ELR (cell line): Measurements from ENCODE around the gene LMX1A.

Source experiments
- DNase-seq: peaks from one replicate; pipeline ENCODE4 v3.0.0-alpha.2; 2015; ENCODE audit warnings: low read depth

LMX1A gene

DNA sequence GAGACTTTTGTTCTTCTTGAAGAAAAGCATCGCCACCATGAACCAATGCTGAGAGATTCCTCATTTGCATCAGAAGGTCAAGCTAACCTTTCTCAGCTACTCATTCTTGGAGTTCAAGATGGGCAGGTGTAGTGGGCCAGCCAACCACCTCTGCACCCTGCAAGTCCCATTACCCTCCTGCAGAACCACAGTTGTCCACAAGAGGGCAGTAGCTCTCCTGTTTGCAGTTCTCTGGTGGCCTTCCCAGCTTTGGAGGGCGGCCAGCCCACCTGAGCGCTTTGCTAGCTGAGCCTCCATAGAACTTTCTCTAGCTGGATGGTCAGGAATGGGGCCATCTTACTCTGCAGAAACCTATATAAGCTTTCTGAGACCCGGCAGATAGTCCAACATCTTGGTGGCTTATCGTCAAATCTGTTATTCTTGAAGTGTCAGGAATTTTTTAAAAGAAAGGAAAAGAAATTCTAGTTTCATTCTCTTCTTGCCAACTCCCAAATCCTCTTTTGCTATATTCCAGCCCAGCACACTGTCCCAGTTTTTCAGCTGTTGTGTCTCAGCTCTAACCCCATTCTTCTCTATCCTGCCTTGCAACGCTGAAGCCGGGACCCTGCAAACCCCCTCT, 11.0 kb upstream of the LMX1A start:
- peak; percentile 72 for DNase-seq

DNA sequence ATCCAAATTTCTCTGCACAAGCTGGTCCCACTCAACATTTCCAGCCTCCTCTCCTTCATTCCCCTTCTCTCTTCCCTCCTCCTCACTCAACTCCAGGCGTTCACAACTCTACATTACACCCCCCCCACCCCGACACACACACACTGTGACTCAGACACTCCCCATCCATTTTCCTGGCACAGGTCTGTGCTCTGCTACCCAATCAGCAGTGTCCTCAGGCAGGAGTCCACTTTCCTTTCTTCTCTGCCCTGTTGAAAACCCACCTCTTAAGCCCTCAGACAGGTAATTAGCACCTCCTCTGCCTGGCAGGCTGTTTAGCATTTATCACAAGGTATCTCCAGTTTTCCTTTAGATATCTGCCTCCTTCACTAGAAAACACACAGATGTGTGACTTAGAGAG, 8.8 kb upstream of the LMX1A start:
- peak; percentile 5 for DNase-seq

DNA sequence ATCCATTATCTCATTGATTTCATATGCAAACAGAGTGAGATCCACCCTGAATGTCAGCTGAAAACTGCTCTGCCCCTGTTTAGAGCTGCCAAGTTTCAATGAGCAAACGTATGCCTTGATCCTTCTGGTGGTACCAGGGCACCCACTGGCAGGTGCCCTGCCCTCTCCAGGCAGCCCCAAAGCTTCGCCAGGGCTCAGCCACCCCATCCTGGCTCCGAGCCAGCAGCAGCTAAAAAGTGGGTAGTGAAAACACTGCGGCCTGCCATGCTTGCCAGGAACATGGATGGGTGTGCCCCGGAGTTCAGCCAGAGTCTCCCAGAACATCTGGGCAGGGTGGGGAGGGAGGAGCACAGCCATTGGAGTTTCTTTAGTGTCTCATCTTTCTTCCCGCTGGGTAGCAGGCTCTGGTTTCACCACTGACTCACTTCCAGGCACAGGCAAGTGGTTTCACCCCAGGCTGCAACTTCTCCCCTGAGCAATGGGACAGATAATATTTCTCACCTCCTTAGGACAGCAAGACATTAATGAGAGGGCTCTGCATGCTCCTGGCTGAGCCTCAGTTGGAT, 8.1 kb upstream of the LMX1A start:
- DNase-seq: peak; percentile 16

DNA sequence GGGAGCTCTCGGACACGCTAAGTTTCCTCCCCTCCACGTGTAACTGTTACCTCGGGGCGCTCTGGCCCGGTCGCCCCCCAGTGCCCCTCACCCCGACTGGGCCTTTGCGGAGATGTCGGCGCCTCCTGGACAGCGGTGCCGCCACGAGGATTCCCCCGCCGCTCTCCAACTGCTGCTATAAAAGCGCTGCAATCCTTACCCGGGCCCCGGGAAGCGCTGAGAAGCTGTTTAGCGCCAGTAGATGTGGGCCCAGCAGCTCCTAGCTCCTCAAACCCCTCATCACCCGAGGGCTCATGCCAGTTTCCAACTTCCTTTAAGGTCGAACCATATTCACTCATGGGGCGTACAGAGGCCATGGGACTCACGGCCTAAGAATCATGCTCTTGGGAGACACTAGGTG, 361 bp upstream of the LMX1A start:
- DNase-seq: no peak

DNA sequence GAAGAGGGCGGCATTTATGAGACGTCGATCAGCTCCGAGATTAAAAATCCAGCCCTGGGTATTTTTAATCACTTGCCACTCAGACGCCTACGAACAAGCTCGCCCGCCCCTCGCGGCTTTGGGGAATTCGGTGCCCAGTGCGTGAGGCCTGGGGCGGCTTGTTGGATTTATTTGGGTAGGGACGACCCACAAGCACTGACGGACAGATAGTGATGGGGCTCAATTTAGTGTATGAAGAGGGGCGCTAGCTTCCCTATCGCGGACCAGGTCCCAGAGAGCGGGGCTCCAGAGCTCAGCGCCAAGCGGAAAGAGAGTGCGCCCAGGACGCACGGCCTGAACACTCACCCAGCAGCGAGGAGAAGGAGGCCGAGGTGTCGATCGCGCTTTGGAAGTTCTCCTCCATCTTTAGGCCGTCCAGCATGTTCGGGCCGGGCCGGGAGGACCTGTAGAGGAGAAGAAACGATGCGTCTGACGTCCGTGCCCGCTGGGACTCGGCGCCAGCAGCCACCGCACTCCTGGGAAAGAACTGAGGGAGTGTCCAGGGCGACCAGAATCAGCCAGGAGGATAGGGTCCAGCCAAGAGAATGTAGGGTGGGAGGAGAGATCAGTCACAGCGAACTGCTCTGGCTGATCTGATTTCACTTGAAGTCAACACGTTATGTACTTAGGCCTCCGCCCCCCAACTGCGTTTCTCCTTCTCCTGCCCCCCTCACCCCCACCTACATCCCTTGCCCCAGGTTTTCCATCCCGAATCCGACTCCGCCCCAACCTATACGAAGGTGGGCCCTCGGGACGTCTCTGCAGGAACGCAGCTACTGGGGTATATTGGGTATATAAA, 1.2 kb downstream of the LMX1A start:
- no peak for DNase-seq

DNA sequence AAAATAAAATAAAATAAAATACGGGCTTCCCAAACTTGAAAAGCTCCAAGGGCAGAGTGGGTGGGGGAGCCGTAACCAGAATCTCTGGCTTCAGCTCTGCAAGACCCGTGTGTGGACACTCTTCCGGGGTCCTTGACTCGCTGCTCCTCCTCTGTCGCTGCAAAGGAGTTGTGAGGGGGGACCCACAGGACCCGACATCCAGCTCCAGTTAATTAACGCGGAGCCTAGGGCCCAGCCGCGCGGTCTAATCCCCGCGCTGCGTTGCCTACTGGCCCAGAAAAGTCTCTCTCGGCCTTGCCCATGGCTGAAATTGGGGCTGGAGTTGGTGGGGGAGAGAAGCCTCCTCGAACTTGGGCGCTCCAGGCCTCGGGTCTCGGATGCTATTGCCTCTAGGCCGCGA, 1.8 kb downstream of the LMX1A start:
- DNase-seq: no peak

DNA sequence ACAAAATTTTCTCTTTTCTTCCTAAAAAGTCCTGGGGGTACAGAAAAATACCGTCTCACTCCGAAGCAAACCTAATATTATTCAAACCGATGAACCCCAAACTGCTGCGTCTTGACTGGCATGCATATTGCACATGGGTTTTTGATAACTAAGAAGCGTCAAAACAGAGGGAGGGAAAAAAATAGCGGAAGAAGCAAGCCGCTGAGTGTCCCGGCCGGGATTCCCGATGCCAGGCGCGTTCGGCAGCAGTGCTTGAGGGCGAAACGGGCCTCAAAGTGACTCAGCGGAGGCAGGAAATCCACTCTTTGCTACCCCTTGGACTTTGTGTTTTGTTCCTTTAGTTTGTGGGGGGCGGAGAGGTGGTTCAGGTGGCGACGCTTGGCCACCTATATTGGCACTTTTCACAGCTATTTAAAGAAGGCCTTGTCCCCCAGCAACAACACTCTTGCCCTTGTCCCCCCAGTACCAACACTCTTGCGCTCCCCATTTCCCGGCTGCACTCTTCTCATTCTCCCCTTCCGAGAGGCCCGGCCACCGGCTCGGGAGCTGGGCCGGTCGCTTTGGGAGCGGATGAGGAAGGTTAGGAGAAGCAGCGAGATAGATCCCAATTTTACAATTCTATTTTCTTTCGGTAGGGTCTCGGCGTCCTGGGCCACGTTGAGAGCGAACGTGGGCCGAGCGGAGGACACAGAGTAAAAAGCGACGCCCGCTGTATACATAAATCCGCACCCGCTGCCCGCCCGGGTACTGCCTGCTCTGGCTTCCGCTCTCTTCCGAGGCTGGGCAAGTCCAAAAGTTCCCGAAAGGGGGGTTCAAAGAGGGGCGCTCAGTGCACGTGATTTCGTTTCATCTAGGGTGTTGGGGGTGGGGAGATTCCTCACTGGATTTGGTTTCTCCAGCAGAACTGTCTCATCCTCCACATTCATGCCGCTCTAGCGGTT, 2.5 kb downstream of the LMX1A start:
- DNase-seq: peak; percentile 6

DNA sequence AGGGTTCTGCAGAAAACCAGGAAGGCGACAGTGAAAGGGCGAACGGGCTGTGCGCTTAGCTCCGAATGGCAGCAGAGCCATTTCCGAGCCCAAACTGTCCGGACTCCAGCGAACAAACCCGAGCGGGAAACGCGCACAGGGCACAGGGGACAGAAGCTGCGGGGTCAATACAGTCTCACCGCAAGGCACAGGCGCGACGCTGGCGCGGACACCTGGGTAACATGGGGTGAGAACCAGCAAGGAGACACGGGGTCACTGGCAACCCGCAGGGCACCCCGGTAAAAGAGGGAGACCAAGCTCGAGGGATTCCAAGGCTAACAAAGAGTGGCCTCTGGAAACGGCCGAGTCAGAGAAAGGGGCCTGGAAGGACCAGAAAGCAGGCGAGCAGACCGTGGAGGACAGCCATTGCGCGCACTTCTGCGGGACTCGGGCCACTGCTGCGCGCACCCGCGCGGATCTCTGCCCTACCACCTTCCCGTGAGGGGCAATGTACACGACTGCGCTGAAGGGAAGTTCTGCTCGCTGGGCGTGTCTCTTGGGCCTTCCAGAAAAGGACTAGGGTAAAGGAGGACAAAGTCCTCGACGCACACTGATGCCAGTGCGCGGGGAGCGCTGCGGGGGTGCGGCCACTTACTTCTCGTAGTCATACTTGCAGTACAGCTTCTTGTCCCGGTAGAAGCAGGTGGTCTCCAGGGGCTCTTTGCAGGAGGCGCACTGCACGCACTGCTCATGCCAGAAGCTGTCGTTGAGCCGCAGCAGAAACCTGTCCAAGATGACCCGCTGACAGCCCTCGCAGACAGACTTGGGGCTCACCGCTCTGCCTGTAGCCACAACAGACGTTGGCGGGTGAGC, 3.8 kb downstream of the LMX1A start:
- no peak for DNase-seq

DNA sequence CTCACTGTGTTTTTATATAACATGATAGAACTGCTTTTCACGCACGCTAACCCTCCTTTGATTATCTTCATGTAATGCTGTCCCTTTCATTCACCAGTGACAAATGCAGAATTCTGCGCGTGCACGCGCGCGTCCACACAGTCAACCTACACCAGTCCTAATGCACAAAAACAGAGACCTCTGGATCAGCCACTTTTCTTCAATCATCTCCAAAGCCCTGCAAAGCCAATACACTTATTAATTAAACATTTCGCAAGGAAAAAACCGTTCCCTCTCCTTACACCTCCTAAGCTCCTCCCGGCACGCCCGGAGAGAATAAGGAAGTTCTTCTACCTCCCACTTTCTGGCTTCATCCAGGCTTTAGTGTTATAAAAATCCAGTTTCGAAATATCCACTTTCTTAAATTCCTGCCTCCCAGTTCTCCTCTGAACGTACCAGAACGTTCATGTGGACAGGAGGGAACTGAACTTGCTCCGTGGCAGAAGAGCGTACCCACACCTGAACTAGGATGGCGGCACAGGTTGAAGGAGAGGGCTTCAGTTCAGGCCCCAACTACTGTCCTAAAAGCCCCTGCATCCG, 4.6 kb downstream of the LMX1A start:
- DNase-seq: no peak

DNA sequence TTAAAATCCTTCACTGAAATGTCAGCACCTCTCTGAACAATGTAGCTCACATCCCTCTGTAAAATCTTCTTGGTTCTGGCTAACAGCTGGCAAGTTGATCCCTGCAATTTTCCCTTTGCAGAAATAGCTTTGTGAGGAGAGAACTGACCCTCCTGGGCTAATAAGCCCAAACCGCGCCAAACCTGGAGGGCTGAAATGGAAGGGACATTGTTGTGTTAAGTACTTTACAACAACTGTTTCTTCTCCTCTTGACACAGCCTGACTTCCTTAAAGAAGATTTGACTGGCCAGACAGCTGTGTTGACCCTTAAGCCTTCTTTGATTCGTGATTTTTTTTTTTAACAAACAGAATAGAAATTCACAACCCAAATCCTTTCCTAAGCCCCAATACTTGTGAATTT, 5.7 kb downstream of the LMX1A start:
- DNase-seq: no peak

DNA sequence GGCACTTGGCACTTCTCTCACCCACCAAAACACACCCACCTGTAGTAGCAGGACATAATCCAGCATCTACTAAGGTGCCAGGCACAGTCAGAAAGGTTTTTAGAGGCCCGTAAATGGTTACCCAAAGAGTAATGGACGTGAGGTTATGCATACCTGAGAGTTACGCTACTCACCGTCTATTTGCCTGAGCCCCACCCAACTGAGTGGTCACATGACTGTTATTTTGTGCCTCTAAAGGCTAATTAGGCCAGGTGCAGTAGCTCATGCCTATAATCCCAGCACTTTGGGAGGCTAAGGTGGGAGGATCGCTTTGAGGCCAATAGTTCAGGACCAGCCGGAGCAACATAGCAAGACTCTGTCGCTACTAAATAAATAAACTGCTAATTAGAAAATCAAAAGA, 11.0 kb downstream of the LMX1A start:
- DNase-seq: no peak

DNA sequence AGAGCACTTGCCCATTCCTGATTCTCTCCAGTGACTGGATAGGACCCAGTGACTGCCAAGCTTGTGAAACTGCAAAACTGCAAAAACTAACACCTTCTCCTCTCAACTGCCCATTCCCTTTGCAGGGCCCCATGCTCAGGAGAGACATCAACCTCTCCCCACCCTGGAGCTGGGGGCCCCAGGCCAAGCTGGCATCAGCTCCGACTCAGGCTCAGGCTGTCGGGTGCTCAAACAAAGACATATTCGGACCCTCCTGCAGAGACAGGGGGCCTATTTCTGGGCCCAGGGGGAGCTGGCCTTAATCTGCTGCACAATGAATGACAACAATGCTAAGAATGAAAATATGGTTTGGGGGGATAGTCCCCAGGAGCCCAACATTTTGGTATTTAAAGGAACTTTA, 11.8 kb downstream of the LMX1A start:
- no peak for DNase-seq

DNA sequence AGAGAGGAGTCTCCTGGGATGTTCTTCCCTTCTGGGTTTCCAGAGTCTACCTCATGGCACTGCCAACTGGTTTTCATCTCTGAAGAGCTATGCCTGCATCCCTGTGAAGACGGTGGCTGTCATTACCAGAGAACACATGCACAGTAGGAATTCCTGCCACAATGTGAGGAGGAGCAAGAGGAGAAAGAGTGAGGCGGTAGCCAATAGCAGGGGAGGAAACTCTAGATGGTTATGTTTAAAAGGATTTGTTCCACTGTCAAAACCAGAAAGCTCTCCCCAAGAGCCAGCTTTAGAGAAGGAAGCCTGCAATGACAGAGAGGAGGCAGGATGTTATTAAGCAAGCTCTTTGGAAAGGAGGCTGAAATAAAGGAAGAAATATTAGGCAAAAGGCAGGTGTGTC, 12.3 kb downstream of the LMX1A start:
- no peak for DNase-seq

DNA sequence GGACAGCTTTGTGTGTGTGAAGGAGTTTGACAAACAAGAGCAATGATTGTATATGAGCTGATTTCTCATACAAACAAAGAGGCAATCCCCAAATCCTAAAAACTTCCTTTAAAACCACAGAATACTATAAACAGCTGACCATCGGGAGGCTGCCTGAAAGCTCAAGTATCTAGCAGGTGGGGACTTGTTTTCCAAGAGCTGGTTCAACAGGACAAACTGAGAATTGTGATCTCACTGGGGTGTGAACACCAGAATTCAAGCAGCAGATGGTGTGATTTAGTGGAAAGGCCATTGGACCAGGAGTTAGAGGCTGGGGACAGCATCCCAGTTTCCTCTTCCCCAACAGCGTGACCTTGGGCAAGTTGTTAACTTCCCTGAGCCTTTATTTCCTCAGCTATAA, 13.9 kb downstream of the LMX1A start:
- DNase-seq: no peak

DNA sequence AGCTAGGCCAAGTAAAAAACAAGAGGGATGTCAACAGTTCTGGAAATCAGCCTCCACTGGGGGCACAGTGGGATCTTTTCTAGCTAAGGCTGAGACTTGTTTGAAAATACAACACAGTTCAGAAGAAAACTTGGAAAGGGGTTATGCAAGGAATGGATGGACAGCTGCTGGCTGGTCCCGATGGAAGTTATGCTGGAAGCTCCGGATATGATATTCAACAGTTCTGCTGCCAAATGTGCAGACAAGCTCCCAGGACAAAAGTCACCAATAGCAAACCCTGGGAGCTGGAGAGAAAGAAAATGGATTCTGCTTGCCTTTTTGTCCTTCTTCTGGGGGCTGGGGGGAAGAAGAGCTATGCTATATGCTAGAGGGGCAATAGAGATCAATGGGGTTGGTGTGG, 14.3 kb downstream of the LMX1A start:
- DNase-seq: no peak

DNA sequence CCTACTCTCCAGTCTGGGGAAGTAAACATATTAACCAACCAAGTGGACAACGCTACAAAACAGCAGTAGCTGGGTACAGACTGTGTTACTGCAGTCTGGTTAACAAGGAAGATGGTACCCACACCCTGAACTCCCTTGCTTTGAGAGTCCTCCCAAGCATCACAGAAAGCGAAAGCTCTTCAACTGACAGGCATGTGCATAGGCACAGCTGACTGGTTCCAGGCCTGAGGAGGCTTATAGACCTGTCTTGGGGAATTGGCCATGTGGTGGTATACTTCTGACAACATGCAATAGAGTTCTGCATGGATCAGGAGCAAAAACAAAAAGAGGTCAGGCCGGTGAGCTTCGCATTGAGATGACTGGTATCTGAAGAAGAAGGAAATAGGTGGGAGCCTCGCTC, 17.4 kb downstream of the LMX1A start:
- DNase-seq: no peak

DNA sequence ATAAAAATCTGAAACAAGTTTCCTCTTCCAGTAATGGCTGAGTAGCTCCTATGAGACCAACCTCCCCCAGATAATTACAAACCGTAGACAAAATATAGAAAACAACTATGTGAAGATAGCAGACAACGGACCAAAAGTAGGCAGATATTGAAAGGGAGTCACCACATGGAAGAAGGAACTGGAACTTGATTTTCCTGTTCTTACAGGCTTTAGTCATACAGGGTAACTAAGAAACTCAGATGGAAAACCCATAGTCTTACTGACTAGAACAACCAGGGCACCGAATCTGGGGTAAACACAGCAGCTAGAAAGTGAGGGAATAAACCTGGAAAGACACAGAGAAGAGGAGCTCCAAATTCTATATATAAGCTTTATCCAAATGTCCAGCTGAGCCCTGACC, 26.0 kb downstream of the LMX1A start:
- no peak for DNase-seq

DNA sequence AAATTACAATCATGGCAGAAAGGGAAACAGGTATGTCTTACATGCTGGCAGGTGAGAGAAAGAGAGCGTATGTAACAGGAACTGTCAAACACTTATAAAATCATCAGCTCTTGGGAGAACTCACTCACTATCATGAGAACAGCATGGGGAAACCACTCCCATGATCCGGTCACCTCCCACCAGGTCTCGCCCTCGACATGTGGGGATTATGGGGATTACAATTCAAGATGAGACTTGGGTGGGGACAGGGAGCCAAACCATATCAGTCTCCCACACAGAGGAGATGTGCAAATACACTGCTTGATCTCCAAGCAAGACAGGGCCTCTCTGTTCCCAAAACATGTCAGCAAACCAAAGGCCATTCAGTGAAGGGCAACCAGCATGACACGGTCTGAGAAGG, 27.4 kb downstream of the LMX1A start:
- no peak for DNase-seq

DNA sequence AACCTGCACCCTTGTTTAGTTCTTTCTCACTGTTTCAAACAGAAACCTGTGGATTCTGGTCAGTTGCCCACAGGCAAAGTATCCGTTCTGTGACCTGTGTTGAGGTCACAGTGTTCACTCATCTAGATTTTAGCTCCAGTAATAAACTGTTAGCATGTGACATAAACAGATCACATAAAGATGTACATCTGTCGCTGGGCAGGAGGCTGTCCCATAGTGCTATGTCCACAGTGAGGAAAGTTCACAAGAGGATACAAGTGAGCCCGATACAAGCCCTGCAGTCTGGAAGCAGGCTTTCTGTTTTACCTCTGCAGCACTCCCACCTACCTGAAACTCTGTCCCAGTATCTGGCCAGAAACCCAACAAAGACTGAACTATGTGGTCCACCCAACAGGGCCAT, 28.4 kb downstream of the LMX1A start:
- DNase-seq: no peak

DNA sequence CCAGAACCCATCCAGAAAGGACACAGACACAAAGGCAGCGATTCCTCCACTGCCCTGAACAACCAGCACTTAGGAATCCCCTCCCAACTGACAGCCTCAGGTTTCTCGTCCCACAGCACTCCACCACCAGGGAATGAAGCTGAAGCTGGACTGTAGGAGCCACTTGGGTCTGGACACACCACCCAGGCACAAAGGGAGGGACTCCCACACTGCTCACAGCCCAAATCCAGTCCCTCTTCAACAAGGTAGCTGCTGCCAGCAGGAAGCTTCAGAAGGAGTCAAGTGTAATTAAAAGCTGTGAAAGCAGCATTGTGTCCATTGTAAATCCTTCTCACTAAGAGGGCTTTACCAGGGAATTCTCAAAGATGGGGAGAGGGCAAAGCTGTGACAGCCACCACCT, 29.0 kb downstream of the LMX1A start:
- no peak for DNase-seq
